AG04449 (cell line): ENCODE data around the gene ITGB4.

Experiments
- CTCF ChIA-PET: fragments of 350-600 bp; formaldehyde crosslinking; extraction: SDS; loops from one replicate; lab custom pipeline; 2021; ENCODE audit warnings: antibody characterized with exemption; lab: Yijun Ruan, JAX
- POLR2A ChIA-PET: fragments of 400-600, 350-600 bp; formaldehyde crosslinking; extraction: SDS; loops from one replicate; lab custom pipeline; 2020; ENCODE audit warnings: antibody characterized with exemption, inconsistent platforms; lab: Yijun Ruan, JAX
- DNase-seq: peaks from one replicate; pipeline ENCODE4 v3.0.0-alpha.2; 2010; ENCODE audit warnings: low read depth, low spot score
- H3K4me3 ChIP-seq: 2 replicates; pipeline ENCODE4 v1.5.1; 2011; ENCODE audit warnings: low read depth, mild to moderate bottlenecking, control low read depth, low read length
- TF ChIP-seq, protein P1 (sequence below): IDR thresholded peaks from one replicate; pipeline ENCODE4 v1.5.1; 2011; ENCODE audit warnings: mild to moderate bottlenecking, moderate library complexity, low read length, control low read depth, inconsistent platforms; ENCODE audit not compliant: insufficient read depth; ENCODE audit errors: missing control alignments

ITGB4 gene

GRCh38 chr17:75680431-75680830, 40.8 kb upstream of the ITGB4 start:
- ChIA-PET CTCF (interaction anchor here (0.7 to 13.0 kb wide), 12 partner anchors 7 to 84 kb away, joined by 3 to 121 read pairs (median 4); partner anchors contain the start of genes RECQL5, SAP30BP and SMIM5), POLR2A (interaction anchor here (0.9 kb wide), 1 partner anchor 13 kb away, joined by 3 read pairs; no protein-coding TSS in a partner anchor)
- no peak overlapping the region for H3K4me3 ChIP-seq
- TF ChIP-seq, protein P1, sequence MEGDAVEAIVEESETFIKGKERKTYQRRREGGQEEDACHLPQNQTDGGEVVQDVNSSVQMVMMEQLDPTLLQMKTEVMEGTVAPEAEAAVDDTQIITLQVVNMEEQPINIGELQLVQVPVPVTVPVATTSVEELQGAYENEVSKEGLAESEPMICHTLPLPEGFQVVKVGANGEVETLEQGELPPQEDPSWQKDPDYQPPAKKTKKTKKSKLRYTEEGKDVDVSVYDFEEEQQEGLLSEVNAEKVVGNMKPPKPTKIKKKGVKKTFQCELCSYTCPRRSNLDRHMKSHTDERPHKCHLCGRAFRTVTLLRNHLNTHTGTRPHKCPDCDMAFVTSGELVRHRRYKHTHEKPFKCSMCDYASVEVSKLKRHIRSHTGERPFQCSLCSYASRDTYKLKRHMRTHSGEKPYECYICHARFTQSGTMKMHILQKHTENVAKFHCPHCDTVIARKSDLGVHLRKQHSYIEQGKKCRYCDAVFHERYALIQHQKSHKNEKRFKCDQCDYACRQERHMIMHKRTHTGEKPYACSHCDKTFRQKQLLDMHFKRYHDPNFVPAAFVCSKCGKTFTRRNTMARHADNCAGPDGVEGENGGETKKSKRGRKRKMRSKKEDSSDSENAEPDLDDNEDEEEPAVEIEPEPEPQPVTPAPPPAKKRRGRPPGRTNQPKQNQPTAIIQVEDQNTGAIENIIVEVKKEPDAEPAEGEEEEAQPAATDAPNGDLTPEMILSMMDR: no peak
- DNase-seq: no peak

- H3K4me3 ChIP-seq: no peak overlapping the region
- CTCF ChIA-PET: interaction anchor here (0.7 to 13.0 kb wide), 8 partner anchors 8 to 83 kb away, joined by 3 to 121 read pairs (median 8); partner anchors contain the start of genes RECQL5, SAP30BP and SMIM5
- POLR2A ChIA-PET: interaction anchor here (1.0 kb wide), 1 partner anchor 12 kb away, joined by 3 read pairs; no protein-coding TSS in a partner anchor
- no peak for DNase-seq
- TF ChIP-seq, protein P1: no peak
Observed at GRCh38 chr17:75681289-75681688, 40.0 kb upstream of the ITGB4 start.

DNA sequence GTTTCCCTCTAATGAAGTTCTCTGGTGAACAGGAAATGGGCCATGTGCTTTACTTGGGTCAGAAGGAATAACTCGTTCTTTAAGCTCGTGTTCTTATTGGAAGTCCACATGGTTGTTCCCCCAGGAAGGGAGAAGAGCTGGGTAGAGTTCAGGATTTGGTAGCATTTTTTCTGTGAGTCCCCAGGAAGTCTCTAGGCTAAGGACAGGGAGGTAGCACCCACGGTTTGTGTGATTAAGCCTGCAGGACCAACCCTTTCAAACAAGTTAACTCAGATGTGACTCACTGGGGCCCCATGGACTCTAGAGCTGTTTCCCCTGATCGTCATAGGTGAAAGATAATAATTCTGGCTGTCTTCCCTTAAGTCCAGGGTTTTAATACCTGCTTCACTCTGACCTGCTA, 37.7 kb upstream of the ITGB4 start:
- TF ChIP-seq, protein P1: no peak
- H3K4me3 ChIP-seq: no peak overlapping the region
- DNase-seq: no peak
- ChIA-PET CTCF (interaction anchor here (0.8 to 13.0 kb wide), 10 partner anchors 10 to 50 kb away, joined by 3 to 121 read pairs (median 6); partner anchors contain the start of gene SMIM5), POLR2A (interaction anchor here (0.6 to 1.1 kb wide), 2 partner anchors 10 to 16 kb away, joined by 3 read pairs; partner anchors contain the start of genes RECQL5 and SAP30BP)

DNA sequence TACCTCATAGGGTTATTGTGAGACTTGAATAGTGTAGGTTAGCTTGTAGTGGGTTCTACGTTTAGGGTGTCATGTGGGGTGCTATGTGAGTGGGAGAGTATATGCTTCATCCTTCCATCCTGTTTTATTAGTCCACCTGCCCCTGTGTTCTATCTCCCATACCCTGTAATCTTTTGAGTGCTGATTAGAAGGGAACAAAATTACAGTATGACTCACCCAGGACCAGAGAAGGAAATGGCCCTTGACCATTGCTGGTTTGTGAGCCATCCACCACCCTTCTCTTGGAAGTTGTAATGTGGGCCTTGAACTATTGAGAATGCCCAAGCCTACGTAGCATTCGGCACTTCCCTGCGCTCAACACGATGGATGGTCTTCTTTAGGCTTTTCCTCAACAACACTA, 37.0 kb upstream of the ITGB4 start:
- ChIA-PET POLR2A (interaction anchor here (1.1 to 2.0 kb wide), 2 partner anchors 9 to 17 kb away, joined by 3 to 9 read pairs; partner anchors contain the start of genes RECQL5 and SAP30BP), CTCF (interaction anchor here (0.8 to 13.0 kb wide), 8 partner anchors 9 to 51 kb away, joined by 3 to 121 read pairs (median 4); partner anchors contain the start of gene SMIM5)
- TF ChIP-seq, protein P1: no peak
- no peak for DNase-seq
- H3K4me3 ChIP-seq: no peak overlapping the region

GRCh38 chr17:75684924-75685323, 36.3 kb upstream of the ITGB4 start:
- TF ChIP-seq, protein P1: no peak
- DNase-seq: no peak
- POLR2A ChIA-PET: interaction anchor here (2.0 kb wide), 1 partner anchor 9 kb away, joined by 9 read pairs; no protein-coding TSS in a partner anchor
- CTCF ChIA-PET: interaction anchor here (1.2 to 13.0 kb wide), 4 partner anchors 9 to 52 kb away, joined by 3 to 121 read pairs (median 8); partner anchors contain the start of gene SMIM5
- H3K4me3 ChIP-seq: no peak overlapping the region

DNA sequence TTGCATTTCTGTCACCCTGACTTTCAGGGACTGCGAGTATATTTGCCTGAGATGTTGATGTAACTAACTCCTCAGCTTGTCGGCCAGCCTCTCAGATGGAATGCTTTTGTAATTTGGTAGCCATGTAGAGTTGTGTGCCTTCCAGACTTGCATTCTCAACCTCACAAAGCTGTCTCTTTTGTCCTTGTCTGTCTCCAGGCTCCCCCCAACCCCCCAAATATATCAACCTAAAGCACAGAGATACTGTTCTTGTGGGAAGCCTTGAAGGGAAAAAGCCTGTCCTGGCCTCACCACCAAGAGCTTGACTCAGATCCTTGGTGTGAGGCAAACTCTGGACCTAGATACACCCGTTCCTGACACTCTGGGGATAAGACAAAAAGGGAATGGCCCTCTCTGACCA, 35.8 kb upstream of the ITGB4 start:
- H3K4me3 ChIP-seq: no peak overlapping the region

More for the DNA sequence above, 35.8 kb upstream of the ITGB4 start:
- DNase-seq: no peak
- ChIA-PET POLR2A (interaction anchor here (2.0 kb wide), 1 partner anchor 8 kb away, joined by 9 read pairs; no protein-coding TSS in a partner anchor), CTCF (interaction anchor here (1.2 to 13.0 kb wide), 3 partner anchors 9 to 52 kb away, joined by 3 to 121 read pairs (median 11); partner anchors contain the start of gene SMIM5)
- TF ChIP-seq, protein P1: no peak
